Posterior cingulate gyrus (tissue), 11 donors: ENCODE results near the gene TMEM38A.
"Not testable (repeated sequence)": the region's sequence is repeated elsewhere in the genome, so short reads cannot be mapped to it uniquely, and the experiment has no call there.

Experiments
- DNase-seq, 10 donors: peaks; one replicate each; pipeline versions ENCODE4 v3.0.0 to v3.0.0-alpha.2; 2020 to 2021; ENCODE audit warnings: mixed read lengths in 3 of 10
- intact Hi-C: fragments of 100-400 bp; cut with DNase I; formaldehyde crosslinking; loops from one replicate; pipeline ENCODE4 v1.15.1; 2023

The TMEM38A gene

GRCh38 chr19:16670291-16670690, 9.4 kb downstream of the TMEM38A start:
- intact Hi-C loops: no loop called here
- peak in 1 of 10 donors; percentile 10 for DNase-seq

- intact Hi-C loops: no loop called here
- no peak for DNase-seq
These were observed 10.8 kb downstream of the TMEM38A start for GRCh38 chr19:16671652-16672274.

- intact Hi-C loops: no loop called here
- DNase-seq: no peak
These were observed 12.3 kb downstream of the TMEM38A start for GRCh38 chr19:16673231-16673630.

- intact Hi-C loops, DNase-seq: not testable (repeated sequence)
These were observed 12.9 kb downstream of the TMEM38A start for GRCh38 chr19:16673839-16674238.

- DNase-seq: no peak
- intact Hi-C loops: no loop called here
These were observed 15.3 kb downstream of the TMEM38A start for GRCh38 chr19:16676101-16676798.

GRCh38 chr19:16677055-16677454, 16.1 kb downstream of the TMEM38A start:
- intact Hi-C loops: no loop called here
- no peak for DNase-seq

- intact Hi-C loops: no loop called here
- DNase-seq: peak in 1 of 10 donors; percentile 23
These were observed 17.6 kb downstream of the TMEM38A start for GRCh38 chr19:16678498-16678897.

- intact Hi-C loops: no loop called here
- DNase-seq: no peak
These were observed 18.9 kb downstream of the TMEM38A start for GRCh38 chr19:16679811-16680210.

- no peak for DNase-seq
- intact Hi-C loops: no loop called here
These were observed 21.6 kb downstream of the TMEM38A start for GRCh38 chr19:16682539-16682938.

- DNase-seq: no peak
These were observed 23.3 kb downstream of the TMEM38A start for GRCh38 chr19:16684216-16684615.

GRCh38 chr19:16688084-16688483, 27.1 kb downstream of the TMEM38A start:
- DNase-seq: no peak
- intact Hi-C loops: no loop called here

More at GRCh38 chr19:16684216-16684615, 23.3 kb downstream of the TMEM38A start:
- intact Hi-C loops: no loop called here

- peak in 7 of 10 donors; percentile 6 to 89 (median 34) for DNase-seq
- intact Hi-C loops: no loop called here
These were observed 38.0 kb downstream of the TMEM38A start for GRCh38 chr19:16698914-16699313.

GRCh38 chr19:16702123-16702522, 41.2 kb downstream of the TMEM38A start:
- intact Hi-C loops: no loop called here
- DNase-seq: no peak

- no peak for DNase-seq
These were observed 42.7 kb downstream of the TMEM38A start for GRCh38 chr19:16703677-16704076.

GRCh38 chr19:16710870-16711269, 49.9 kb downstream of the TMEM38A start:
- intact Hi-C loops, DNase-seq: not testable (repeated sequence)

More at GRCh38 chr19:16703677-16704076, 42.7 kb downstream of the TMEM38A start:
- intact Hi-C loops: no loop called here

- DNase-seq, intact Hi-C loops: not testable (repeated sequence)
These were observed 51.4 kb downstream of the TMEM38A start for GRCh38 chr19:16712295-16712694.

- DNase-seq: peak; percentile 48 to 96 (median 70)
- intact Hi-C loops: loop anchor here (2.0 kb wide), 1 partner anchor 338 kb away; no protein-coding TSS in a partner anchor
These were observed 53.9 kb downstream of the TMEM38A start for GRCh38 chr19:16714702-16715287.

GRCh38 chr19:16715611-16716010, 54.7 kb downstream of the TMEM38A start:
- DNase-seq: no peak
- intact Hi-C loops: loop anchor here (2.0 kb wide), 1 partner anchor 337 kb away; no protein-coding TSS in a partner anchor

- intact Hi-C loops: no loop called here
These were observed 60.1 kb downstream of the TMEM38A start for GRCh38 chr19:16721051-16721450.

GRCh38 chr19:16722591-16722990, 61.7 kb downstream of the TMEM38A start:
- intact Hi-C loops: no loop called here
- no peak for DNase-seq

More at GRCh38 chr19:16721051-16721450, 60.1 kb downstream of the TMEM38A start:
- DNase-seq: peak in 1 of 10 donors; percentile 41

GRCh38 chr19:16726916-16727315, 66.0 kb downstream of the TMEM38A start:
- intact Hi-C loops: no loop called here

More at GRCh38 chr19:16726916-16727315, 66.0 kb downstream of the TMEM38A start:
- DNase-seq: no peak
